ENCODE measurements around the gene KLHL35. TPM values are rescaled to one million over a fixed set of nuclear protein-coding genes. Genes with fewer than 3 reads are reported as not detected.

The KLHL35 gene
- total and polyA plus RNA-seq, 2 of the 4 experiments (the other 2 are of a cell fraction): 1.6 to 3.3 TPM

DNA sequence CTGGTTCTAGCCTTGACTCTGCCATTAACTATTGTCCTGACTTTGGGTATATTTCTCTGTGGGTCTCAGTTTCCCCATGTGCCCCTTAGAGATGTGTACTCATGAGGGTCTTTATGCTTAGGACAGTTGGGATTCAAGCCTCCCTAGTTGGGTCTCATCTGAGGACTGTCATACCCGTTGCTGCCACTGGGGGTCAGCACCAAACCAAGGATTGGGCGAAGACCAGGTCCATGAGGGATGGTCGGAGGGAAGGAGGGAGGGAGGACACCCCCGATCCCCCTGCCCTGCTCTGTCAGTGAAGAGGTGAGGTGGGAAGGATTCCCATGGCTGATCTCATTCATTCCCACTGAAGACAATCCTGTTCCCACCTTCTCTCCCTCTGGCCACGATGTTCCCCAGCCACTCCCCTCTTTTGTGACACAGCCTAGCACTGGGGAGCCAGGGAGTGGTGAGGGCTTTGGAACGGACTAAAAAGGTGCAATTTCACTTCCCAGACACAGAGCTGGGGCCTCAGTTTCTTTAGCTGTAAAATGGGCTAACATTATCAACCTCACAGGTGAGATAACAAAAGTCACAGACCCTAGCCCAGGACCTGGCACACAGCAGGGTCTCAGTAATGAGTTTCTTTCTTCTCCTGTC, 12.4 kb upstream of the KLHL35 start (continued):
- no peak for TF ChIP-seq NFE2L2 (IDR thresholded peaks at IDR 0.05; ENCODE audit: low read depth, low read length)

DNA sequence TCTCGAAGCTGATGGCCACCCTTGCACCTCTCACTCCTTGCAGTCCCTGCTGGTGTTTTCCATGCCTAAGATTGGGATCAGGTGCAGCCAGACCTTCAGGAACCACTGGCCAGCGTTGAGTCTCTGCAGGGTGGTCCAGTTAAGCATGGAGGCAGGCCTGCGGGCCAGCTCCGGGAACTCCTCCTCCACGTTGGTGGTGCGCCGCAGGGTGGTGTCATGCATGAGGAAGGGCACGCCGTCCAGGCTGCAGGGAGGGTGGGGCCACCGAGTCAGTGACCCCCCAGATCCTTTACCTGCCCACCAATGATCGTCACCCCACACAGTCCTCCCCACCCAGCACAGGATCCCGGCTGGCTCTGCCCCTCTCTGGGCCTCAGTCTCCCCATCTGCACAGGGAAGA, 10.0 kb upstream of the KLHL35 start:
- no peak overlapping the region for H2BK120ac ChIP-seq (ENCODE audit: low read depth, low read length)
- H2BK20ac ChIP-seq (ENCODE audit: low read depth, low read length): no peak overlapping the region
- H3K4me1 ChIP-seq (ENCODE audit: control insufficient read depth, insufficient read depth, low read length): no peaks in the 10 kb centered on the region
- no peaks in the 10 kb centered on the region for H3K79me1 ChIP-seq (ENCODE audit: low read depth in 1 of 2, low read length in 2 of 2)
- BruUV-seq (replicated peaks): no TSS peak
- H3K9me1 ChIP-seq (ENCODE audit: insufficient read depth, low read length): 0 out of 2 replicates have a peak, but pooled peaks cover 4% of the 10 kb centered on the region
- dilution Hi-C loops (cut with HindIII; ENCODE audit: low sequenced_read_pairs, unreplicated experiment) (no loop called here), in situ Hi-C loops (cut with MboI; ENCODE audit: low sequenced_read_pairs) (no loop called here), intact Hi-C loops (cut with micrococcal nuclease) (no loop called here)
- peaks cover 3% of the 10 kb centered on the region; the same call in 1 of the 2 replicates for H3K27me3 ChIP-seq (ENCODE audit: control insufficient read depth, insufficient read depth, low read length)
- H4K20me1 ChIP-seq (ENCODE audit: insufficient read depth, low read length): no peaks in the 10 kb centered on the region
- H2AK5ac ChIP-seq (ENCODE audit: low read depth, low read length): no peak overlapping the region
- no peak overlapping the region for H3K56ac ChIP-seq (ENCODE audit: extremely low read depth, insufficient read depth, low read length)
- ATAC-seq (ENCODE audit: low read depth): no peak
- 67% methylated on average over 3 of the region's 12 CpGs; no CpG with 5 or more reads in 1 of the 2 experiments for WGBS, 2 experiments (ENCODE audit: extremely low coverage in 2 of 2, insufficient read length in 1 of 2)
- no peak overlapping the region for H3K23ac ChIP-seq (ENCODE audit: low read depth, low read length)
- H3K9me3 ChIP-seq (ENCODE audit: control insufficient read depth, insufficient read depth, low read length): no peaks in the 10 kb centered on the region
- no peak overlapping the region for H3K9ac ChIP-seq (ENCODE audit: low read depth, low read length)
- no peak overlapping the region for H2AFZ ChIP-seq (replicated peaks; ENCODE audit: low read length, poor library complexity)
- H2AK9ac ChIP-seq (replicated peaks; ENCODE audit: low read depth, low read length, poor library complexity): no peak overlapping the region
- no peak for DNase-seq
- H3K36me3 ChIP-seq (ENCODE audit: control insufficient read depth, insufficient read depth, low read length): no peaks in the 10 kb centered on the region
- no peak overlapping the region for H2BK15ac ChIP-seq (ENCODE audit: low read depth, low read length)
- no peak overlapping the region for H3K4me2 ChIP-seq (ENCODE audit: low read depth, low read length)
- ChIA-PET POLR2A (ENCODE audit: unreplicated experiment) (no interaction called here), CTCF (interaction anchor here (1.0 kb wide), 1 partner anchor 9 kb away, joined by 3 read pairs; no protein-coding TSS in a partner anchor)
- no peak overlapping the region for H2BK5ac ChIP-seq (ENCODE audit: low read depth, low read length, poor library complexity, severe bottlenecking)
- H3K18ac ChIP-seq (ENCODE audit: low read depth, low read length): no peak overlapping the region
- no peak overlapping the region for H4K91ac ChIP-seq (ENCODE audit: insufficient read depth, low read depth, low read length)
- TF ChIP-seq MXI1 (IDR thresholded peaks at IDR 0.05; ENCODE audit: borderline replicate concordance, low read depth, low read length): no peak
- TF ChIP-seq, protein P1, sequence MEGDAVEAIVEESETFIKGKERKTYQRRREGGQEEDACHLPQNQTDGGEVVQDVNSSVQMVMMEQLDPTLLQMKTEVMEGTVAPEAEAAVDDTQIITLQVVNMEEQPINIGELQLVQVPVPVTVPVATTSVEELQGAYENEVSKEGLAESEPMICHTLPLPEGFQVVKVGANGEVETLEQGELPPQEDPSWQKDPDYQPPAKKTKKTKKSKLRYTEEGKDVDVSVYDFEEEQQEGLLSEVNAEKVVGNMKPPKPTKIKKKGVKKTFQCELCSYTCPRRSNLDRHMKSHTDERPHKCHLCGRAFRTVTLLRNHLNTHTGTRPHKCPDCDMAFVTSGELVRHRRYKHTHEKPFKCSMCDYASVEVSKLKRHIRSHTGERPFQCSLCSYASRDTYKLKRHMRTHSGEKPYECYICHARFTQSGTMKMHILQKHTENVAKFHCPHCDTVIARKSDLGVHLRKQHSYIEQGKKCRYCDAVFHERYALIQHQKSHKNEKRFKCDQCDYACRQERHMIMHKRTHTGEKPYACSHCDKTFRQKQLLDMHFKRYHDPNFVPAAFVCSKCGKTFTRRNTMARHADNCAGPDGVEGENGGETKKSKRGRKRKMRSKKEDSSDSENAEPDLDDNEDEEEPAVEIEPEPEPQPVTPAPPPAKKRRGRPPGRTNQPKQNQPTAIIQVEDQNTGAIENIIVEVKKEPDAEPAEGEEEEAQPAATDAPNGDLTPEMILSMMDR (conservative IDR thresholded peaks at IDR 0.05; ENCODE audit: low read depth, low read length): no peak
- no peak for TF ChIP-seq MAFK (IDR thresholded peaks at IDR 0.05; ENCODE audit: low read depth, low read length)
- TF ChIP-seq CEBPB (IDR thresholded peaks at IDR 0.05; ENCODE audit: low read depth, low read length): no peak
- TF ChIP-seq MAZ (IDR thresholded peaks at IDR 0.05; ENCODE audit: borderline replicate concordance, low read depth, low read length): no peak
- TF ChIP-seq FOS (IDR thresholded peaks at IDR 0.05; ENCODE audit: low read depth, low read length): no peak
- no peak overlapping the region for H3K4me3 ChIP-seq (ENCODE audit: insufficient read depth, low read depth, low read length)
- no peak overlapping the region for H3K27ac ChIP-seq (ENCODE audit: insufficient read depth, low read length)
- H4K5ac ChIP-seq (ENCODE audit: low read depth, low read length): no peak overlapping the region
- no peak overlapping the region for H3K4ac ChIP-seq (ENCODE audit: low read depth, low read length)
- H3K14ac ChIP-seq (replicated peaks; ENCODE audit: low read depth, low read length): no peak overlapping the region
- H4K8ac ChIP-seq (ENCODE audit: low read depth in 2 of 2, low read length in 2 of 2): no peak overlapping the region

Measured in IMR-90 (cell line).